ENCODE data around the gene MPRIP. TPM values are rescaled to one million over a fixed set of nuclear protein-coding genes. Genes with fewer than 3 reads are reported as not detected.
A peak's percentile ranks its signal among the peaks of the same experiment; 100 is the strongest.
"Not testable (repeated sequence)": the region's sequence is repeated elsewhere in the genome, so short reads cannot be mapped to it uniquely, and the experiment has no call there.

Gene MPRIP
- total RNA-seq, 2 donors from 2014 or later: 84.3 to 258 TPM

GRCh38 chr17:17182598-17183136 is 140.4 kb downstream of the MPRIP start:
- no peaks in the 10 kb centered on the region for H3K27me3 ChIP-seq (replicated peaks; ENCODE audit: insufficient read depth)
- WGBS: 89% methylated on average over 6 of the region's 6 CpGs
- no peak overlapping the region for H3K4me3 ChIP-seq
- H3K4me1 ChIP-seq (replicated peaks): no peaks in the 10 kb centered on the region
- no peak for DNase-seq (ENCODE audit: low spot score)
- no peaks in the 10 kb centered on the region for H3K36me3 ChIP-seq
- no peak for TF ChIP-seq POLR2A (IDR thresholded peaks at IDR 0.05)
- no peak for TF ChIP-seq CTCF (IDR thresholded peaks at IDR 0.05)
- TF ChIP-seq POLR2AphosphoS5 (IDR thresholded peaks at IDR 0.05): no peak
- H3K27ac ChIP-seq: no peak overlapping the region
- intact Hi-C loops (cut with DNase I): no loop called here
- no peaks in the 10 kb centered on the region for H3K9me3 ChIP-seq

- TF ChIP-seq POLR2AphosphoS5 (IDR thresholded peaks at IDR 0.05): no peak
- no peak for TF ChIP-seq CTCF (IDR thresholded peaks at IDR 0.05)
- TF ChIP-seq POLR2A (IDR thresholded peaks at IDR 0.05): no peak
- H3K4me3 ChIP-seq: no peak overlapping the region
- intact Hi-C loops (cut with DNase I): no loop called here
- no peaks in the 10 kb centered on the region for H3K36me3 ChIP-seq
- DNase-seq (ENCODE audit: low spot score): no peak
- WGBS: 97% methylated on average over 4 of the region's 4 CpGs
- H3K4me1 ChIP-seq (replicated peaks): no peaks in the 10 kb centered on the region
- H3K9me3 ChIP-seq: no peaks in the 10 kb centered on the region
- H3K27me3 ChIP-seq (replicated peaks; ENCODE audit: insufficient read depth): no peaks in the 10 kb centered on the region
- H3K27ac ChIP-seq: no peak overlapping the region
Observed at GRCh38 chr17:17183744-17184143, 141.5 kb downstream of the MPRIP start.

- H3K27me3 ChIP-seq (replicated peaks; ENCODE audit: insufficient read depth); H3K4me1 ChIP-seq (replicated peaks); H3K4me3 ChIP-seq; intact Hi-C loops (cut with DNase I); H3K9me3 ChIP-seq; H3K36me3 ChIP-seq; DNase-seq (ENCODE audit: low spot score); H3K27ac ChIP-seq: not testable (repeated sequence)
- WGBS: 77% methylated on average over 11 of the region's 13 CpGs
Observed at GRCh38 chr17:17184985-17185757, 142.9 kb downstream of the MPRIP start.

- Histone ChIP-seq H3K4me3 (no peak overlapping the region), H3K4me1 (replicated peaks) (no peaks in the 10 kb centered on the region), H3K27ac (no peak overlapping the region), H3K27me3 (replicated peaks; ENCODE audit: insufficient read depth) (no peaks in the 10 kb centered on the region), H3K9me3 (no peaks in the 10 kb centered on the region), H3K36me3 (no peaks in the 10 kb centered on the region)
- TF ChIP-seq CTCF (IDR thresholded peaks at IDR 0.05) (no peak), POLR2A (IDR thresholded peaks at IDR 0.05) (no peak), POLR2AphosphoS5 (IDR thresholded peaks at IDR 0.05) (peak; percentile 86)
- WGBS: 31% methylated on average over 3 of the region's 3 CpGs
- peak; percentile 65 for DNase-seq (ENCODE audit: low spot score)
- intact Hi-C loops (cut with DNase I): no loop called here
Observed at GRCh38 chr17:17186051-17186450, 143.8 kb downstream of the MPRIP start.

- H3K9me3 ChIP-seq: no peaks in the 10 kb centered on the region
- TF ChIP-seq CTCF (IDR thresholded peaks at IDR 0.05) (no peak), POLR2AphosphoS5 (IDR thresholded peaks at IDR 0.05) (no peak), POLR2A (IDR thresholded peaks at IDR 0.05) (no peak)
- 58% methylated on average over 14 of the region's 14 CpGs for WGBS
- H3K4me1 ChIP-seq (replicated peaks): peaks cover 4% of the 10 kb centered on the region
- no peaks in the 10 kb centered on the region for H3K27me3 ChIP-seq (replicated peaks; ENCODE audit: insufficient read depth)
- no peaks in the 10 kb centered on the region for H3K36me3 ChIP-seq
- intact Hi-C loops (cut with DNase I): no loop called here
- no peak for DNase-seq (ENCODE audit: low spot score)
- no peak overlapping the region for H3K4me3 ChIP-seq
- no peak overlapping the region for H3K27ac ChIP-seq
Observed at GRCh38 chr17:17186551-17187505, 144.6 kb downstream of the MPRIP start.
